NCI-H82 treated with DMSO at 0.1 percent for 48 hours (cell line): ENCODE data around the gene PGAM4.
"Not testable (repeated sequence)": the region's sequence is repeated elsewhere in the genome, so short reads cannot be mapped to it uniquely, and the experiment has no call there.

Experiments used
- DNase-seq: peaks from one replicate; lab custom pipeline; 2025; ENCODE audit not compliant: unreplicated experiment; lab: John Stamatoyannopoulos, UW

Gene PGAM4

DNA sequence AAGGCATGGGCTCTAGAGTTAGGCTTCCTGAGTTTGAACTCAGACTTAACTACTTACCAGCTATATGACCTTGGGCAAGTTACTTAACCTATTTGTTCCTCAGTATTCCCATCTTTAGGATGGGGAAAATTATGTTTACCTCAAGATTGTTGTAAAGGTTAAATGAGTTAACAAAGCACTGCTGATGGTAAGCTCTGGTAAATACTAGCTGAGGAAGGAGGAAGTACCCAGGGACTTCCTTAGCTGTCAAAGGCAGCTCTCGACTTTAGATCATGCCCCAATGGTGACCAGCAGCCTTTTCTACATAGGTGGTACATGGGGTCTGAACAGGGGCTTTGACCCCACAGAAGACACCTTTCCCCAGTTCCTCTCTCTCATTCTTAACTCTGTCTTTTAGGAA, 38.9 kb downstream of the PGAM4 start:
- no peak for DNase-seq

DNA sequence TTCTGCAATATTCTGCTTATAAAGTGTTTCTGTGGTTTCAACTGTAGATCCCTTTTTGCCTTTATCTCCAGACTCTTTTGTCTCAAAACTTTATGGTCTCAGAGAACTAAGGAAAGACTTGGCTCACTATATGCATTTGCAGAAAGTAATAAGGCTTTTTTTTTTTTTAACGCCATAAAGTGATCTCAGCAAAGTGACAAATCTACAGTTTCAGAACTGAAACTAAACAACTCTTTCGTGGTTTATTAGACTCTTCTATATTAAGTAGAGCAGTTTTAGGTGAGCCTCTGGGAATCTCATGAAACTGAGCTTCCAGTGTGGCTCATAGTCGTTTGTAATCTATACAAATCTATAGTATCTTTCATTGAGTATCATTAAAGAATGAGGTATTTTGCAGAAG, 43.7 kb downstream of the PGAM4 start:
- no peak for DNase-seq

DNA sequence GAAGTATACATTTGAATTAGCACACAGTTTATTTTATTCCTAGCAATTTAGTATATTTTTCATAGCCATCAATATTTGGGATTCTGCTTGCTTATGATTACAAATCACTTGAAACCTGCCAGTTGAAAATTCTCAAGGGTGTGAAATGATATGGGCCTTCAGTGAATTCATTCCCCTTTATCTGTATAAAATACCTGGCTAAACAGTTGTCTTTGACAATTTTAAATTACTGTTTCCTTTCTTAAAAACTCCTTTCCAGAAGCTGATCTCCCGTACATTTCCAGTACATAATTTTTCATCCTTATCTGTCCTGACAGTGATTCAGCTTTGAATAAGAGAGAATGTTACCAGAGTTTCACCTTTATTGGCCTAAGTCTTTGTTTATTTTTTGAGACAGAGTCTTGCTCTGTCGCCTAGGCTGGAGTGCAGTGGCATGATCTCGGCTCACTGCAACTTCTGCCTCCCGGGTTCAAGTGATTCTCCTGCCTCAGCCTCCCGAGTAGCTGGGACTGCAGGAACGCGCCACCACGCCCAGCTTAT, 45.0 kb downstream of the PGAM4 start:
- DNase-seq, result no peak

- no peak for DNase-seq
Measured at GRCh38 chrX:77922787-77923186, 46.7 kb downstream of the PGAM4 start.

DNA sequence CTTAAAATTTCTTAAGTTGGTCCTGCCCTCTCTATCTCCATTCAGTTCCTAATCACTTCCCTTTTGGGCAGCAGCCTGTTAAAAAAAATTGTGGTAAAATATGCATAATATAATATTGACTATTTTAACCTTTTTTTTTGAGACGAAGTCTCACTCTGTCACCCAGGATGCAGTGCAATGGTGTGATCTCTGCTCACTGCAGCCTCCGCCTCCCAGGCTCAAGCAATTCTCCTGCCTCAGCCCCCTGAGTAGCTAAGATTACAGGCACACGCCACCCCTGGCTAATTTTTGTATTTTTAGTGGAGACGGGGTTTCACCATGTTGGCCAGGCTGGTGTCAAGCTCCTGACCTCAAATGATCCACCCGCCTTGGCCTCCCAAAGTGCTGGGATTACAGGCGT, 50.1 kb downstream of the PGAM4 start:
- DNase-seq, result not testable (repeated sequence)

DNA sequence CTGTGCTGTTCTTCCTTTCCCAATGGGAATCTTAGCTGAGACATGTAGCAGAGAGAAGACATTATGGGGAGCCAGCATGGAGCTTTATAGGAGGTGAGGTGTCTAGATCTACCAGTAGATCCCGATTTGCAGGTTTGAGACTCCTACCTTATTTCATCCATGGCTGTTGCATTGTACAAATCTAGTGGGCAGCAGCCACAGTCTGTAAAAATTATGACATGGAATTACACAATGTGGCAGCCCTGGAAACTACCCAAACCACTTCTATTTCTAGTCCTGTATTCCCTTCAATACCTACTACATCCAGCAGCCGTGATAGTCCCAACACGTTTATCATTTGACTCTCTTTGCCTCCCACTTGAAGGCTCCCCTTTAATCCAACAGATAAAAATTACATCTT, 50.9 kb downstream of the PGAM4 start:
- no peak for DNase-seq
